HG03442 (cell line): ENCODE measurements around the gene PIEZO2.

ENCODE experiments used
- ATAC-seq: cut with Tn5 transposase; IDR thresholded peaks from one replicate; pipeline ENCODE4 v1.9.1; 2021; ENCODE audit warnings: mild to moderate bottlenecking, moderate library complexity; ENCODE audit not compliant: unreplicated experiment

The PIEZO2 gene

GRCh38 chr18:11114653-11115052, 34.7 kb downstream of the PIEZO2 start:
- no peak for ATAC-seq

GRCh38 chr18:11113937-11114336, 35.4 kb downstream of the PIEZO2 start:
- ATAC-seq: no peak

GRCh38 chr18:11113046-11113548, 36.3 kb downstream of the PIEZO2 start:
- no peak for ATAC-seq

GRCh38 chr18:11112286-11112685, 37.1 kb downstream of the PIEZO2 start:
- no peak for ATAC-seq

GRCh38 chr18:11110509-11110908, 38.9 kb downstream of the PIEZO2 start:
- no peak for ATAC-seq

- ATAC-seq: no peak
Observed at GRCh38 chr18:11108947-11109346, 40.4 kb downstream of the PIEZO2 start.

- no peak for ATAC-seq
Observed at GRCh38 chr18:11106894-11107293, 42.5 kb downstream of the PIEZO2 start.

- ATAC-seq: no peak
Observed at GRCh38 chr18:11105463-11105862, 43.9 kb downstream of the PIEZO2 start.

- ATAC-seq: no peak
Observed at GRCh38 chr18:11104307-11104706, 45.1 kb downstream of the PIEZO2 start.

GRCh38 chr18:11096839-11097750, 52.3 kb downstream of the PIEZO2 start:
- ATAC-seq: no peak

- ATAC-seq: no peak
Observed at GRCh38 chr18:11096411-11096810, 53.0 kb downstream of the PIEZO2 start.

GRCh38 chr18:11095674-11096293, 53.6 kb downstream of the PIEZO2 start:
- ATAC-seq: no peak

GRCh38 chr18:11095211-11095610, 54.2 kb downstream of the PIEZO2 start:
- no peak for ATAC-seq

- ATAC-seq: no peak
Observed at GRCh38 chr18:11091746-11092145, 57.6 kb downstream of the PIEZO2 start.

GRCh38 chr18:11089931-11090715, 59.2 kb downstream of the PIEZO2 start:
- no peak for ATAC-seq

- ATAC-seq: no peak
Observed at GRCh38 chr18:11081009-11081532, 68.3 kb downstream of the PIEZO2 start.

GRCh38 chr18:11078491-11078890, 70.9 kb downstream of the PIEZO2 start:
- ATAC-seq: no peak

GRCh38 chr18:11077548-11078187, 71.7 kb downstream of the PIEZO2 start:
- no peak for ATAC-seq

- ATAC-seq: no peak
Observed at GRCh38 chr18:11074889-11075288, 74.5 kb downstream of the PIEZO2 start.

GRCh38 chr18:11073971-11074370, 75.4 kb downstream of the PIEZO2 start:
- ATAC-seq: no peak

GRCh38 chr18:11072632-11073031, 76.7 kb downstream of the PIEZO2 start:
- no peak for ATAC-seq
